ENCODE data around the gene POU6F2. TPM values are rescaled to one million over a fixed set of nuclear protein-coding genes. Genes with fewer than 3 reads are reported as not detected.

Gene POU6F2
- polyA plus RNA-seq, 2 donors: 0.08 to 0.12 TPM

DNA sequence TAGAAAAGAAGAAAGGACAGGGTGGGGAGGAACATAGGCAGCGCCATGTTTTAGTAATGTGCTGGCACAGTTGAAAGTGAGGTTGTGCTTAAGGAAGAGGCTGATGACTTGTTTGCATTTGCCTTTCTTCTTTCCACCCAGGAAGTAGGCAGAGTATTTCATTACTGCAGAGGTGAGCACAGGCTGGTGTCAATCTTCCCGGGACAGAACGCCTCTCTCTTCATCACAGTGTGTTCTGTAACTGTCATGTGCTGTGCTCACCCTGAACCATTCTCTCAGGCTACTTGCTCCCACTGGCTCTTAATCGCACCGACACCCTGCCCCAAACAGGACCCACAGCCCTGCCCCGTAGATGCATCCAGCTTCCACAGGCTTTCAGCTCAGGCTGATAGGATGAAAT lies 452.7 kb downstream of the POU6F2 start:
- no peaks in the 10 kb centered on the region for H3K27me3 ChIP-seq (ENCODE audit: control insufficient read depth in 1 of 2, insufficient read depth in 2 of 2, low read length in 2 of 2)
- no peaks in the 10 kb centered on the region for H3K36me3 ChIP-seq (ENCODE audit: control insufficient read depth in 2 of 2, insufficient read depth in 2 of 2, low read length in 1 of 2)
- WGBS, 2 donors: 87 to 91% methylated on average over 6 of the region's 6 CpGs
- H3K27ac ChIP-seq (ENCODE audit: low read depth in 2 of 2, low read length in 1 of 2): no peak overlapping the region
- no peak overlapping the region for H3K4me3 ChIP-seq (ENCODE audit: low read depth in 1 of 2, low read length in 2 of 2)
- H3K9me3 ChIP-seq (ENCODE audit: control insufficient read depth in 2 of 2, insufficient read depth in 1 of 2, low read depth in 1 of 2, low read length in 1 of 2): no peaks in the 10 kb centered on the region
- no peaks in the 10 kb centered on the region for H3K4me1 ChIP-seq (ENCODE audit: control insufficient read depth in 2 of 2, insufficient read depth in 2 of 2, low read length in 1 of 2)

- no peaks in the 10 kb centered on the region for H3K36me3 ChIP-seq (ENCODE audit: control insufficient read depth in 2 of 2, insufficient read depth in 2 of 2, low read length in 1 of 2)
- WGBS, 2 donors: 88 to 91% methylated on average over 8 of the region's 8 CpGs
Measured at GRCh38 chr7:39430909-39431641, 453.4 kb downstream of the POU6F2 start.

DNA sequence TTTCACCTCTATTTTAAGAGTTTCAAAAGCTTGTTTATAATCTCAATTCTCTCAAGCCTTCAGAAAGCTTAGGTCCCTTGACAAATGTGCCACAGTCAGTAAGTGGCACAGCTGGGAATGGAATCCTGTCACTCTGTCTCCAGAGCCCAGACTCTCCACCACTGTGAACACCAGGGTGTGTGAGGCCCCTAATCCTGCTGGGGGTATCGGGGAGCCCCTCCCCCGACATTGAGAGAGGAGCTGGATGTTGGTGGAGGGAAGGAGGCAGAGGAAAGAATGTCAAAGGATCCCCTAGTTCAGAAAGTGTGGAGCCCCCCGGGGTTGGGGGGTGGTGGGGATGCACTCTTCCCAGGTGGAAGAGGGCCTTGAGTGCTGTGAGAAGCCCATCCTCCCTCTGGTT lies 454.7 kb downstream of the POU6F2 start:
- Histone ChIP-seq H3K4me1 (ENCODE audit: control insufficient read depth in 2 of 2, insufficient read depth in 2 of 2, low read length in 1 of 2) (no peaks in the 10 kb centered on the region), H3K27me3 (ENCODE audit: control insufficient read depth in 1 of 2, insufficient read depth in 2 of 2, low read length in 2 of 2) (no peaks in the 10 kb centered on the region), H3K27ac (ENCODE audit: low read depth in 2 of 2, low read length in 1 of 2) (no peak overlapping the region), H3K9me3 (ENCODE audit: control insufficient read depth in 2 of 2, insufficient read depth in 1 of 2, low read depth in 1 of 2, low read length in 1 of 2) (no peaks in the 10 kb centered on the region), H3K4me3 (ENCODE audit: low read depth in 1 of 2, low read length in 2 of 2) (no peak overlapping the region), H3K36me3 (ENCODE audit: control insufficient read depth in 2 of 2, insufficient read depth in 2 of 2, low read length in 1 of 2) (no peaks in the 10 kb centered on the region)
- WGBS, 2 donors: 70 to 73% methylated on average over 3 of the region's 3 CpGs

More at GRCh38 chr7:39430909-39431641, 453.4 kb downstream of the POU6F2 start:
- H3K27ac ChIP-seq (ENCODE audit: low read depth in 2 of 2, low read length in 1 of 2): no peak overlapping the region
- no peak overlapping the region for H3K4me3 ChIP-seq (ENCODE audit: low read depth in 1 of 2, low read length in 2 of 2)
- no peaks in the 10 kb centered on the region for H3K4me1 ChIP-seq (ENCODE audit: control insufficient read depth in 2 of 2, insufficient read depth in 2 of 2, low read length in 1 of 2)
- no peaks in the 10 kb centered on the region for H3K27me3 ChIP-seq (ENCODE audit: control insufficient read depth in 1 of 2, insufficient read depth in 2 of 2, low read length in 2 of 2)
- no peaks in the 10 kb centered on the region for H3K9me3 ChIP-seq (ENCODE audit: control insufficient read depth in 2 of 2, insufficient read depth in 1 of 2, low read depth in 1 of 2, low read length in 1 of 2)

- no peaks in the 10 kb centered on the region for H3K9me3 ChIP-seq (ENCODE audit: control insufficient read depth in 2 of 2, insufficient read depth in 1 of 2, low read depth in 1 of 2, low read length in 1 of 2)
- 80% methylated on average over 13 of the region's 13 CpGs for WGBS, 2 donors
Measured at GRCh38 chr7:39432807-39433416, 455.2 kb downstream of the POU6F2 start.

DNA sequence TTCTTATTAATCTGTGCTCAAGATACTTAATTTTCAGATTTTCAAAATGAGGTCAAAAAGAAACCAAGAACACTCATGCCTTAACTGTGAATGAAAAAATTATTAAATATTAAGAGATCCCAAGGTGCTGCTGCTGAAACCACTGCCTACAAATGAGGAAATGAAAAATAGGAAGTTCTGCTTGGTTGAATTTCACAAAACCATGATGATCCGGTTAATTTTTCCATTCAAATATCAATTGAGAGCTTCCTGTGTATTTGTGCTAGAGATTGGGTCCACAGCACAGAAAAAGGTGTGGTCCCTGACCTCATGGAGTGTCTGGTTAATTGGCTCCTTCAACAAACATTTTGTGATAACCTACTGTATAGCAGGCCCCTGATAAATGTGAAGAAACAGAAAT lies 455.8 kb downstream of the POU6F2 start:
- no peaks in the 10 kb centered on the region for H3K36me3 ChIP-seq (ENCODE audit: control insufficient read depth in 2 of 2, insufficient read depth in 2 of 2, low read length in 1 of 2)
- WGBS, 2 donors: 43 to 53% methylated on average over 1 of the region's 1 CpG
- no peaks in the 10 kb centered on the region for H3K4me1 ChIP-seq (ENCODE audit: control insufficient read depth in 2 of 2, insufficient read depth in 2 of 2, low read length in 1 of 2)
- H3K27ac ChIP-seq (ENCODE audit: low read depth in 2 of 2, low read length in 1 of 2): no peak overlapping the region
- H3K4me3 ChIP-seq (ENCODE audit: low read depth in 1 of 2, low read length in 2 of 2): no peak overlapping the region
- H3K9me3 ChIP-seq (ENCODE audit: control insufficient read depth in 2 of 2, insufficient read depth in 1 of 2, low read depth in 1 of 2, low read length in 1 of 2): no peaks in the 10 kb centered on the region
- H3K27me3 ChIP-seq (ENCODE audit: control insufficient read depth in 1 of 2, insufficient read depth in 2 of 2, low read length in 2 of 2): no peaks in the 10 kb centered on the region

More at GRCh38 chr7:39432807-39433416, 455.2 kb downstream of the POU6F2 start:
- Histone ChIP-seq H3K4me3 (ENCODE audit: low read depth in 1 of 2, low read length in 2 of 2) (no peak overlapping the region), H3K27ac (ENCODE audit: low read depth in 2 of 2, low read length in 1 of 2) (no peak overlapping the region), H3K27me3 (ENCODE audit: control insufficient read depth in 1 of 2, insufficient read depth in 2 of 2, low read length in 2 of 2) (no peaks in the 10 kb centered on the region), H3K4me1 (ENCODE audit: control insufficient read depth in 2 of 2, insufficient read depth in 2 of 2, low read length in 1 of 2) (no peaks in the 10 kb centered on the region), H3K36me3 (ENCODE audit: control insufficient read depth in 2 of 2, insufficient read depth in 2 of 2, low read length in 1 of 2) (no peaks in the 10 kb centered on the region)

- no peaks in the 10 kb centered on the region for H3K36me3 ChIP-seq (ENCODE audit: control insufficient read depth in 2 of 2, insufficient read depth in 2 of 2, low read length in 1 of 2)
- no peak overlapping the region for H3K4me3 ChIP-seq (ENCODE audit: low read depth in 1 of 2, low read length in 2 of 2)
- H3K4me1 ChIP-seq (ENCODE audit: control insufficient read depth in 2 of 2, insufficient read depth in 2 of 2, low read length in 1 of 2): no peaks in the 10 kb centered on the region
- WGBS, 2 donors: 56 to 60% methylated on average over 3 of the region's 3 CpGs
- H3K9me3 ChIP-seq (ENCODE audit: control insufficient read depth in 2 of 2, insufficient read depth in 1 of 2, low read depth in 1 of 2, low read length in 1 of 2): no peaks in the 10 kb centered on the region
- no peak overlapping the region for H3K27ac ChIP-seq (ENCODE audit: low read depth in 2 of 2, low read length in 1 of 2)
- no peaks in the 10 kb centered on the region for H3K27me3 ChIP-seq (ENCODE audit: control insufficient read depth in 1 of 2, insufficient read depth in 2 of 2, low read length in 2 of 2)
Measured at GRCh38 chr7:39434012-39434411, 456.3 kb downstream of the POU6F2 start.

GRCh38 chr7:39446546-39446945 lies 468.8 kb downstream of the POU6F2 start:
- Histone ChIP-seq H3K4me1 (ENCODE audit: control insufficient read depth in 2 of 2, insufficient read depth in 2 of 2, low read length in 1 of 2) (no peaks in the 10 kb centered on the region), H3K36me3 (ENCODE audit: control insufficient read depth in 2 of 2, insufficient read depth in 2 of 2, low read length in 1 of 2) (no peaks in the 10 kb centered on the region), H3K27me3 (ENCODE audit: control insufficient read depth in 1 of 2, insufficient read depth in 2 of 2, low read length in 2 of 2) (no peaks in the 10 kb centered on the region), H3K27ac (ENCODE audit: low read depth in 2 of 2, low read length in 1 of 2) (no peak overlapping the region), H3K4me3 (ENCODE audit: low read depth in 1 of 2, low read length in 2 of 2) (no peak overlapping the region), H3K9me3 (ENCODE audit: control insufficient read depth in 2 of 2, insufficient read depth in 1 of 2, low read depth in 1 of 2, low read length in 1 of 2) (no peaks in the 10 kb centered on the region)
- WGBS, 2 donors: 54 to 56% methylated on average over 3 of the region's 3 CpGs

- H3K27me3 ChIP-seq (ENCODE audit: control insufficient read depth in 1 of 2, insufficient read depth in 2 of 2, low read length in 2 of 2): no peaks in the 10 kb centered on the region
- WGBS, 2 donors: 64 to 69% methylated on average over 3 of the region's 3 CpGs
- no peak overlapping the region for H3K27ac ChIP-seq (ENCODE audit: low read depth in 2 of 2, low read length in 1 of 2)
- H3K4me3 ChIP-seq (ENCODE audit: low read depth in 1 of 2, low read length in 2 of 2): no peak overlapping the region
- H3K9me3 ChIP-seq (ENCODE audit: control insufficient read depth in 2 of 2, insufficient read depth in 1 of 2, low read depth in 1 of 2, low read length in 1 of 2): no peaks in the 10 kb centered on the region
- H3K36me3 ChIP-seq (ENCODE audit: control insufficient read depth in 2 of 2, insufficient read depth in 2 of 2, low read length in 1 of 2): no peaks in the 10 kb centered on the region
- no peaks in the 10 kb centered on the region for H3K4me1 ChIP-seq (ENCODE audit: control insufficient read depth in 2 of 2, insufficient read depth in 2 of 2, low read length in 1 of 2)
Measured at GRCh38 chr7:39451901-39452300, 474.2 kb downstream of the POU6F2 start.

DNA sequence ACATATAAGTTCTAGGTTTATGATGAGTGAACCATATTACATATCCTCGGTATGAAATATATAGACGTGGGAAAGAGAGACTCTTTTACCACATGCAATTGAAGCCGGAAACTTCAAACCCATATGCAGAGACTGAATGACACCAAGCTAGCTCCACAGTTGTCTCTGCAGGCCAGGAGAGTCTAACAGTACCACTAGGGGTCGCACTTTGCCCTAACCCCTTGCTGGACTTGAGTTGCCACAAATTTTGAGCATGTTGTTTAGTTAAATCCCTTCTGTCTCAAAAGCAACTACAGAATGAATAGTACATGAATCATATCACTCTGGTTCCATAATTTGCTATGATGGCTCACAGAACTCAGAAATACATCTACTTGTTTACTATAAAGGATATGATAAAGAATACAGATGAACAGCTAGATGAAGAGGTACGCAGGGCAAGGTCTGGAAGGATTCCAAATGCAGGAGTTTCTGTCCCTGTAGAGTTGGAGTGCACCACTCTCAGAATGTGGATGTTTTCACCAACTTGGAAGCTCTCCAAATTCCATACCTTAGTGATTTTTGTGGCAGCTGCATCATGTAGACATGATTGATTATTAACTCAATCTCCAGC lies 476.1 kb downstream of the POU6F2 start:
- H3K36me3 ChIP-seq (ENCODE audit: control insufficient read depth in 2 of 2, insufficient read depth in 2 of 2, low read length in 1 of 2): no peaks in the 10 kb centered on the region
- WGBS, 2 donors: 38 to 46% methylated on average over 5 of the region's 5 CpGs
- no peak overlapping the region for H3K27ac ChIP-seq (ENCODE audit: low read depth in 2 of 2, low read length in 1 of 2)
- H3K4me3 ChIP-seq (ENCODE audit: low read depth in 1 of 2, low read length in 2 of 2): no peak overlapping the region
- H3K9me3 ChIP-seq (ENCODE audit: control insufficient read depth in 2 of 2, insufficient read depth in 1 of 2, low read depth in 1 of 2, low read length in 1 of 2): no peaks in the 10 kb centered on the region
- H3K4me1 ChIP-seq (ENCODE audit: control insufficient read depth in 2 of 2, insufficient read depth in 2 of 2, low read length in 1 of 2): no peaks in the 10 kb centered on the region
- no peaks in the 10 kb centered on the region for H3K27me3 ChIP-seq (ENCODE audit: control insufficient read depth in 1 of 2, insufficient read depth in 2 of 2, low read length in 2 of 2)
